WTC11 (cell line): ENCODE data around the gene PROSER3. TPM values are rescaled to one million over a fixed set of nuclear protein-coding genes. Genes with fewer than 3 reads are reported as not detected.

ENCODE experiments used
- ATAC-seq: fragments of 200-7000 bp; cut with Tn5 transposase; 2 replicates; pipeline ENCODE4 v1.10.0; 2021; ENCODE audit warnings: mild to moderate bottlenecking, moderate library complexity
- CTCF ChIA-PET: fragments of 300-600 bp; sonication (Branson Sonifier 250); formaldehyde crosslinking; loops from one replicate; lab custom pipeline; 2021; ENCODE audit warnings: antibody characterized with exemption; lab: Charles Lee
- POLR2A ChIA-PET: fragments of 350-600 bp; sonication (Branson Sonifier 250); formaldehyde crosslinking; loops from one replicate; lab custom pipeline; 2021; ENCODE audit warnings: antibody characterized with exemption; lab: Charles Lee
- DNase-seq: peaks from one replicate; pipeline ENCODE4 v3.0.0; 2021; ENCODE audit warnings: low spot score
- H3K27ac Mint-ChIP-seq: 2 replicates; pipeline ENCODE4 v1.8.0; 2021; ENCODE audit warnings: mixed read lengths
- H3K27me3 Mint-ChIP-seq: 2 replicates; pipeline ENCODE4 v1.8.0; 2021; ENCODE audit warnings: low read depth, mild to moderate bottlenecking, moderate library complexity, mixed read lengths
- H3K36me3 Mint-ChIP-seq: 2 replicates; pipeline ENCODE4 v1.8.0; 2021; ENCODE audit warnings: mixed read lengths
- H3K4me1 Mint-ChIP-seq: 2 replicates; pipeline ENCODE4 v1.8.0; 2022; ENCODE audit warnings: mixed read lengths
- H3K4me3 Mint-ChIP-seq: 2 replicates; pipeline ENCODE4 v1.8.0; 2021; ENCODE audit warnings: mild to moderate bottlenecking, moderate library complexity, mixed read lengths
- H3K9me3 Mint-ChIP-seq: 2 replicates; pipeline ENCODE4 v1.8.0; 2021; ENCODE audit warnings: mixed read lengths
- E2F5 ChIP-seq: sonication (generic); formaldehyde crosslinking; IDR thresholded peaks from 2 replicates; pipeline ENCODE4 v1.8.1; 2022; ENCODE audit warnings: mild to moderate bottlenecking, moderate library complexity, missing genetic modification reagents
- ERG ChIP-seq: fragments of 250-450 bp; sonication (Bioruptor Pico); IDR thresholded peaks from 2 replicates; pipeline ENCODE4 v1.8.0; 2021; ENCODE audit warnings: mild to moderate bottlenecking
- FOXK1 ChIP-seq: sonication (generic); formaldehyde crosslinking; IDR thresholded peaks from 2 replicates; pipeline ENCODE4 v1.8.0; 2022; ENCODE audit warnings: mild to moderate bottlenecking, moderate library complexity, missing genetic modification reagents
- FOXP1 ChIP-seq: sonication (generic); formaldehyde crosslinking; IDR thresholded peaks from 2 replicates; pipeline ENCODE4 v1.8.0; 2022; ENCODE audit warnings: missing genetic modification reagents, mild to moderate bottlenecking, moderate library complexity, borderline replicate concordance
- HMGA2 ChIP-seq: fragments of 250-450 bp; sonication (Bioruptor Pico); IDR thresholded peaks from 2 replicates; pipeline ENCODE4 v1.4.0; 2021; ENCODE audit warnings: mild to moderate bottlenecking, moderate library complexity
- JAZF1 ChIP-seq: fragments of 250-450 bp; sonication (Bioruptor Pico); IDR thresholded peaks from 2 replicates; pipeline ENCODE4 v1.9.0; 2021; ENCODE audit warnings: moderate library complexity, mild to moderate bottlenecking, inconsistent platforms
- NFATC4 ChIP-seq: fragments of 250-450 bp; sonication (Bioruptor Pico); IDR thresholded peaks from 2 replicates; pipeline ENCODE4 v1.9.0; 2021; ENCODE audit warnings: mild to moderate bottlenecking
- OVOL2 ChIP-seq: fragments of 250-450 bp; sonication (Bioruptor Pico); IDR thresholded peaks from 2 replicates; pipeline ENCODE4 v1.9.0; 2021; ENCODE audit warnings: mild to moderate bottlenecking, borderline replicate concordance
- PRRX2 ChIP-seq: fragments of 250-450 bp; sonication (Bioruptor Pico); IDR thresholded peaks from 2 replicates; pipeline ENCODE4 v1.8.0; 2021; ENCODE audit warnings: mild to moderate bottlenecking
- SP1 ChIP-seq: sonication (generic); formaldehyde crosslinking; conservative IDR thresholded peaks from 2 replicates; pipeline ENCODE4 v1.8.1; 2022; ENCODE audit warnings: missing genetic modification reagents
- TEAD1 ChIP-seq: sonication (generic); formaldehyde crosslinking; IDR thresholded peaks from 2 replicates; pipeline ENCODE4 v1.8.0; 2022; ENCODE audit warnings: mild to moderate bottlenecking, missing genetic modification reagents
- ZNF396 ChIP-seq: fragments of 250-450 bp; sonication (Bioruptor Pico); IDR thresholded peaks from 2 replicates; pipeline ENCODE4 v1.8.0; 2021; ENCODE audit warnings: mild to moderate bottlenecking, moderate library complexity, borderline replicate concordance
- ZNF423 ChIP-seq: fragments of 250-450 bp; sonication (Bioruptor Pico); IDR thresholded peaks from 2 replicates; pipeline ENCODE4 v2.1.2; 2022; ENCODE audit warnings: mild to moderate bottlenecking, moderate library complexity
- ZNF532 ChIP-seq: fragments of 250-450 bp; sonication (Bioruptor Pico); IDR thresholded peaks from 2 replicates; pipeline ENCODE4 v1.9.0; 2021; ENCODE audit warnings: mild to moderate bottlenecking, borderline replicate concordance
- total RNA-seq: library from RNA; stranded (reverse); gene quantifications from 3 replicates; pipeline ENCODE4 v1.2.3, GENCODE V29; 2021
- TF ChIP-seq, protein P1 (sequence below): sonication (generic); formaldehyde crosslinking; IDR thresholded peaks from 2 replicates; pipeline ENCODE4 v1.8.0; 2022; ENCODE audit warnings: mild to moderate bottlenecking, missing genetic modification reagents
- TF ChIP-seq, protein P2 (sequence below): sonication (generic); formaldehyde crosslinking; IDR thresholded peaks from 2 replicates; pipeline ENCODE4 v1.8.1; 2023; ENCODE audit warnings: mild to moderate bottlenecking, missing genetic modification reagents, borderline replicate concordance
- TF ChIP-seq, protein P3 (sequence below): sonication (generic); formaldehyde crosslinking; IDR thresholded peaks from 2 replicates; pipeline ENCODE4 v1.8.0; 2023; ENCODE audit warnings: mild to moderate bottlenecking, missing genetic modification reagents
- TF ChIP-seq, protein P4 (sequence below): sonication (generic); formaldehyde crosslinking; IDR thresholded peaks from 2 replicates; pipeline ENCODE4 v1.8.1; 2023; ENCODE audit warnings: mild to moderate bottlenecking, missing genetic modification reagents, moderate library complexity
- TF ChIP-seq, protein P5 (sequence below): sonication (generic); formaldehyde crosslinking; IDR thresholded peaks from 2 replicates; pipeline ENCODE4 v1.8.1; 2022; ENCODE audit warnings: missing genetic modification reagents, borderline replicate concordance

PROSER3 gene
- total RNA-seq, 1 experiment from 2014 or later = 32.9 TPM

GRCh38 chr19:35720163-35720524 lies 37.8 kb upstream of the PROSER3 start:
- H3K4me1 Mint-ChIP-seq = peaks cover 16% of the 10 kb centered on the region
- H3K27ac Mint-ChIP-seq = no peak overlapping the region
- no peak for ATAC-seq
- DNase-seq = no peak
- H3K36me3 Mint-ChIP-seq = peaks cover 28% of the 10 kb centered on the region
- no peak overlapping the region for H3K4me3 Mint-ChIP-seq
- no peaks in the 10 kb centered on the region for H3K27me3 Mint-ChIP-seq
- H3K9me3 Mint-ChIP-seq = no peaks in the 10 kb centered on the region
- CTCF ChIA-PET = interaction anchor here (0.6 to 1.0 kb wide), 2 partner anchors 27 to 100 kb away, joined by 3 read pairs; no protein-coding TSS in a partner anchor
- POLR2A ChIA-PET = interaction anchor here (0.7 kb wide), 1 partner anchor 162 kb away, joined by 3 read pairs; no protein-coding TSS in a partner anchor
- TF ChIP-seq PRRX2 (CRISPR knock-in tag) (no peak), OVOL2 (no peak), NFATC4 (CRISPR knock-in tag) (no peak), JAZF1 (no peak), SP1 (no peak), ZNF532 (CRISPR knock-in tag) (no peak)
- TF ChIP-seq, protein P1, sequence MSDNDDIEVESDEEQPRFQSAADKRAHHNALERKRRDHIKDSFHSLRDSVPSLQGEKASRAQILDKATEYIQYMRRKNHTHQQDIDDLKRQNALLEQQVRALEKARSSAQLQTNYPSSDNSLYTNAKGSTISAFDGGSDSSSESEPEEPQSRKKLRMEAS (CRISPR knock-in tag) = no peak
- TF ChIP-seq, protein P2, sequence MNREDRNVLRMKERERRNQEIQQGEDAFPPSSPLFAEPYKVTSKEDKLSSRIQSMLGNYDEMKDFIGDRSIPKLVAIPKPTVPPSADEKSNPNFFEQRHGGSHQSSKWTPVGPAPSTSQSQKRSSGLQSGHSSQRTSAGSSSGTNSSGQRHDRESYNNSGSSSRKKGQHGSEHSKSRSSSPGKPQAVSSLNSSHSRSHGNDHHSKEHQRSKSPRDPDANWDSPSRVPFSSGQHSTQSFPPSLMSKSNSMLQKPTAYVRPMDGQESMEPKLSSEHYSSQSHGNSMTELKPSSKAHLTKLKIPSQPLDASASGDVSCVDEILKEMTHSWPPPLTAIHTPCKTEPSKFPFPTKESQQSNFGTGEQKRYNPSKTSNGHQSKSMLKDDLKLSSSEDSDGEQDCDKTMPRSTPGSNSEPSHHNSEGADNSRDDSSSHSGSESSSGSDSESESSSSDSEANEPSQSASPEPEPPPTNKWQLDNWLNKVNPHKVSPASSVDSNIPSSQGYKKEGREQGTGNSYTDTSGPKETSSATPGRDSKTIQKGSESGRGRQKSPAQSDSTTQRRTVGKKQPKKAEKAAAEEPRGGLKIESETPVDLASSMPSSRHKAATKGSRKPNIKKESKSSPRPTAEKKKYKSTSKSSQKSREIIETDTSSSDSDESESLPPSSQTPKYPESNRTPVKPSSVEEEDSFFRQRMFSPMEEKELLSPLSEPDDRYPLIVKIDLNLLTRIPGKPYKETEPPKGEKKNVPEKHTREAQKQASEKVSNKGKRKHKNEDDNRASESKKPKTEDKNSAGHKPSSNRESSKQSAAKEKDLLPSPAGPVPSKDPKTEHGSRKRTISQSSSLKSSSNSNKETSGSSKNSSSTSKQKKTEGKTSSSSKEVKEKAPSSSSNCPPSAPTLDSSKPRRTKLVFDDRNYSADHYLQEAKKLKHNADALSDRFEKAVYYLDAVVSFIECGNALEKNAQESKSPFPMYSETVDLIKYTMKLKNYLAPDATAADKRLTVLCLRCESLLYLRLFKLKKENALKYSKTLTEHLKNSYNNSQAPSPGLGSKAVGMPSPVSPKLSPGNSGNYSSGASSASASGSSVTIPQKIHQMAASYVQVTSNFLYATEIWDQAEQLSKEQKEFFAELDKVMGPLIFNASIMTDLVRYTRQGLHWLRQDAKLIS = no peak

GRCh38 chr19:35720648-35721047 lies 37.3 kb upstream of the PROSER3 start:
- DNase-seq = no peak
- no peak overlapping the region for H3K27ac Mint-ChIP-seq
- H3K9me3 Mint-ChIP-seq = no peaks in the 10 kb centered on the region
- no peak for ATAC-seq
- peaks cover 13% of the 10 kb centered on the region for H3K4me1 Mint-ChIP-seq
- peaks cover 33% of the 10 kb centered on the region for H3K36me3 Mint-ChIP-seq
- CTCF ChIA-PET = interaction anchor here (0.6 to 1.0 kb wide), 2 partner anchors 28 to 99 kb away, joined by 3 read pairs; no protein-coding TSS in a partner anchor
- TF ChIP-seq ERG (no peak), FOXP1 (CRISPR knock-in tag) (no peak), FOXK1 (CRISPR knock-in tag) (no peak), TEAD1 (CRISPR knock-in tag) (no peak), ZNF396 (CRISPR knock-in tag) (no peak), E2F5 (CRISPR knock-in tag) (no peak), ZNF423 (CRISPR knock-in tag) (no peak), HMGA2 (CRISPR knock-in tag) (no peak)
- TF ChIP-seq, protein P1 (CRISPR knock-in tag) = no peak
- TF ChIP-seq, protein P3, sequence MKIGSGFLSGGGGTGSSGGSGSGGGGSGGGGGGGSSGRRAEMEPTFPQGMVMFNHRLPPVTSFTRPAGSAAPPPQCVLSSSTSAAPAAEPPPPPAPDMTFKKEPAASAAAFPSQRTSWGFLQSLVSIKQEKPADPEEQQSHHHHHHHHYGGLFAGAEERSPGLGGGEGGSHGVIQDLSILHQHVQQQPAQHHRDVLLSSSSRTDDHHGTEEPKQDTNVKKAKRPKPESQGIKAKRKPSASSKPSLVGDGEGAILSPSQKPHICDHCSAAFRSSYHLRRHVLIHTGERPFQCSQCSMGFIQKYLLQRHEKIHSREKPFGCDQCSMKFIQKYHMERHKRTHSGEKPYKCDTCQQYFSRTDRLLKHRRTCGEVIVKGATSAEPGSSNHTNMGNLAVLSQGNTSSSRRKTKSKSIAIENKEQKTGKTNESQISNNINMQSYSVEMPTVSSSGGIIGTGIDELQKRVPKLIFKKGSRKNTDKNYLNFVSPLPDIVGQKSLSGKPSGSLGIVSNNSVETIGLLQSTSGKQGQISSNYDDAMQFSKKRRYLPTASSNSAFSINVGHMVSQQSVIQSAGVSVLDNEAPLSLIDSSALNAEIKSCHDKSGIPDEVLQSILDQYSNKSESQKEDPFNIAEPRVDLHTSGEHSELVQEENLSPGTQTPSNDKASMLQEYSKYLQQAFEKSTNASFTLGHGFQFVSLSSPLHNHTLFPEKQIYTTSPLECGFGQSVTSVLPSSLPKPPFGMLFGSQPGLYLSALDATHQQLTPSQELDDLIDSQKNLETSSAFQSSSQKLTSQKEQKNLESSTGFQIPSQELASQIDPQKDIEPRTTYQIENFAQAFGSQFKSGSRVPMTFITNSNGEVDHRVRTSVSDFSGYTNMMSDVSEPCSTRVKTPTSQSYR (CRISPR knock-in tag) = no peak
- TF ChIP-seq, protein P4, sequence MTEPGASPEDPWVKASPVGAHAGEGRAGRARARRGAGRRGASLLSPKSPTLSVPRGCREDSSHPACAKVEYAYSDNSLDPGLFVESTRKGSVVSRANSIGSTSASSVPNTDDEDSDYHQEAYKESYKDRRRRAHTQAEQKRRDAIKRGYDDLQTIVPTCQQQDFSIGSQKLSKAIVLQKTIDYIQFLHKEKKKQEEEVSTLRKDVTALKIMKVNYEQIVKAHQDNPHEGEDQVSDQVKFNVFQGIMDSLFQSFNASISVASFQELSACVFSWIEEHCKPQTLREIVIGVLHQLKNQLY (CRISPR knock-in tag) = no peak
- TF ChIP-seq, protein P5, sequence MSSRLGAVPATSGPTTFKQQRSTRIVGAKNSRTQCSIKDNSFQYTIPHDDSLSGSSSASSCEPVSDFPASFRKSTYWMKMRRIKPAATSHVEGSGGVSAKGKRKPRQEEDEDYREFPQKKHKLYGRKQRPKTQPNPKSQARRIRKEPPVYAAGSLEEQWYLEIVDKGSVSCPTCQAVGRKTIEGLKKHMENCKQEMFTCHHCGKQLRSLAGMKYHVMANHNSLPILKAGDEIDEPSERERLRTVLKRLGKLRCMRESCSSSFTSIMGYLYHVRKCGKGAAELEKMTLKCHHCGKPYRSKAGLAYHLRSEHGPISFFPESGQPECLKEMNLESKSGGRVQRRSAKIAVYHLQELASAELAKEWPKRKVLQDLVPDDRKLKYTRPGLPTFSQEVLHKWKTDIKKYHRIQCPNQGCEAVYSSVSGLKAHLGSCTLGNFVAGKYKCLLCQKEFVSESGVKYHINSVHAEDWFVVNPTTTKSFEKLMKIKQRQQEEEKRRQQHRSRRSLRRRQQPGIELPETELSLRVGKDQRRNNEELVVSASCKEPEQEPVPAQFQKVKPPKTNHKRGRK (CRISPR knock-in tag) = no peak
- TF ChIP-seq, all 79 proteins: peak for 0
- POLR2A ChIA-PET = interaction anchor here (0.7 kb wide), 1 partner anchor 163 kb away, joined by 3 read pairs; no protein-coding TSS in a partner anchor
- Mint-ChIP-seq H3K27me3 (no peaks in the 10 kb centered on the region), H3K4me3 (no peak overlapping the region)
